GM23338 (cell line): ENCODE measurements around the gene CCDC63. TPM values are rescaled to one million over a fixed set of nuclear protein-coding genes. Genes with fewer than 3 reads are reported as not detected.
A peak's percentile ranks its signal among the peaks of the same experiment; 100 is the strongest.

Experiments
- ATAC-seq: fragments of 200-7000 bp; cut with Tn5 transposase; 3 replicates; pipeline ENCODE4 v1.9.1; 2020
- DNase-seq: peaks from one replicate; pipeline ENCODE4 v3.0.0-alpha.2; 2015; ENCODE audit warnings: low spot score
- H2AFZ ChIP-seq: fragments of 200-600 bp; sonication (generic); 2 replicates; pipeline ENCODE4 v1.8.0; 2016; ENCODE audit warnings: antibody characterized with exemption, mild to moderate bottlenecking, moderate library complexity
- H3F3A ChIP-seq: fragments of 200-600 bp; sonication (generic); replicated peaks from 2 replicates; pipeline ENCODE4 v1.8.0; 2017; ENCODE audit warnings: antibody characterized with exemption, mixed run types, low read depth
- H3K27ac ChIP-seq: fragments of 200-600 bp; sonication (generic); 2 replicates; pipeline ENCODE4 v1.6.1; 2016; ENCODE audit warnings: low read depth
- H3K27me3 ChIP-seq: fragments of 200-600 bp; sonication (generic); 2 replicates; pipeline ENCODE4 v1.8.0; 2016; ENCODE audit warnings: mild to moderate bottlenecking, mixed run types, moderate library complexity; ENCODE audit not compliant: insufficient read depth
- H3K36me3 ChIP-seq: fragments of 200-600 bp; sonication (generic); 2 replicates; pipeline ENCODE4 v1.8.0; 2016; ENCODE audit warnings: mild to moderate bottlenecking; ENCODE audit not compliant: insufficient read depth
- H3K4me1 ChIP-seq: fragments of 200-600 bp; sonication (generic); 2 replicates; pipeline ENCODE4 v1.8.0; 2016; ENCODE audit warnings: mild to moderate bottlenecking, moderate library complexity; ENCODE audit not compliant: insufficient read depth
- H3K4me2 ChIP-seq: fragments of 200-600 bp; sonication (generic); 2 replicates; pipeline ENCODE4 v1.7.1; 2017; ENCODE audit warnings: mixed run types
- H3K4me3 ChIP-seq: fragments of 200-600 bp; sonication (generic); 2 replicates; pipeline ENCODE4 v1.6.1; 2016; ENCODE audit warnings: mixed run types
- H3K79me2 ChIP-seq: fragments of 200-600 bp; sonication (generic); replicated peaks from 2 replicates; pipeline ENCODE4 v1.8.0; 2017; ENCODE audit warnings: mild to moderate bottlenecking; ENCODE audit not compliant: insufficient read depth
- H3K9me2 ChIP-seq: fragments of 200-600 bp; sonication (generic); 2 replicates; pipeline ENCODE4 v1.8.0; 2017; ENCODE audit not compliant: insufficient read depth
- H4K20me1 ChIP-seq: fragments of 200-600 bp; sonication (generic); replicated peaks from 2 replicates; pipeline ENCODE4 v1.8.0; 2017; ENCODE audit warnings: mild to moderate bottlenecking; ENCODE audit not compliant: insufficient read depth
- H3K27ac Mint-ChIP-seq: 2 replicates; pipeline ENCODE4 v1.8.0; 2020; ENCODE audit warnings: inconsistent platforms, mild to moderate bottlenecking, moderate library complexity, mixed read lengths
- H3K27me3 Mint-ChIP-seq: 3 replicates; pipeline ENCODE4 v1.8.0; 2022; ENCODE audit warnings: low read depth, mild to moderate bottlenecking, moderate library complexity, mixed read lengths, inconsistent platforms; ENCODE audit not compliant: insufficient read depth, poor library complexity
- H3K36me3 Mint-ChIP-seq: 3 replicates; pipeline ENCODE4 v1.8.0; 2021; ENCODE audit warnings: low read depth, mild to moderate bottlenecking, inconsistent platforms, moderate library complexity, mixed read lengths
- H3K4me1 Mint-ChIP-seq: 3 replicates; pipeline ENCODE4 v1.8.0; 2020; ENCODE audit warnings: mild to moderate bottlenecking, inconsistent platforms, mixed read lengths
- H3K4me3 Mint-ChIP-seq: 3 replicates; pipeline ENCODE4 v1.8.0; 2021; ENCODE audit warnings: moderate library complexity, mild to moderate bottlenecking, inconsistent platforms, mixed read lengths
- H3K9me3 Mint-ChIP-seq: 3 replicates; pipeline ENCODE4 v1.8.0; 2020; ENCODE audit warnings: moderate library complexity, mild to moderate bottlenecking, inconsistent platforms, mixed read lengths
- CREB1 ChIP-seq: fragments of 250-450 bp; sonication (Bioruptor Pico); IDR thresholded peaks from 2 replicates; pipeline ENCODE4 v1.5.0; 2020; ENCODE audit warnings: low read depth, mild to moderate bottlenecking, moderate library complexity
- CTCF ChIP-seq, 2 experiments: fragments of 200-600 bp in 1 of 2; sonication (generic) in 1 of 2; conservative IDR thresholded peaks; 2 replicates each; pipeline versions ENCODE4 v1.5.1 to v1.6.1; 2016 to 2017; ENCODE audit warnings: antibody characterized with exemption in 2 of 2, low read depth in 2 of 2, mild to moderate bottlenecking in 2 of 2, moderate library complexity in 1 of 2
- ETS1 ChIP-seq: IDR thresholded peaks from 2 replicates; pipeline ENCODE4 v1.6.1; 2016; ENCODE audit warnings: antibody characterized with exemption
- EZH2 ChIP-seq: fragments of 200-600 bp; sonication (generic); IDR thresholded peaks from one replicate; pipeline ENCODE4 v1.8.0; 2017; ENCODE audit warnings: antibody characterized with exemption, mild to moderate bottlenecking, low read depth; ENCODE audit not compliant: unreplicated experiment
- EZH2phosphoT487 ChIP-seq: fragments of 200-600 bp; sonication (generic); IDR thresholded peaks from one replicate; pipeline ENCODE4 v1.8.1; 2018; ENCODE audit warnings: antibody characterized with exemption; ENCODE audit not compliant: unreplicated experiment
- JUNB ChIP-seq: IDR thresholded peaks from one replicate; pipeline ENCODE4 v1.6.1; 2016; ENCODE audit warnings: antibody characterized with exemption; ENCODE audit not compliant: unreplicated experiment
- NANOG ChIP-seq: IDR thresholded peaks from 2 replicates; pipeline ENCODE4 v1.6.1; 2016; ENCODE audit warnings: antibody characterized with exemption, borderline replicate concordance
- POLR2AphosphoS5 ChIP-seq: IDR thresholded peaks from 2 replicates; pipeline ENCODE4 v1.6.1; 2016; ENCODE audit warnings: antibody characterized with exemption, low read depth
- REST ChIP-seq: IDR thresholded peaks from one replicate; pipeline ENCODE4 v1.6.1; 2018; ENCODE audit warnings: antibody characterized with exemption; ENCODE audit not compliant: unreplicated experiment
- STAT1 ChIP-seq: IDR thresholded peaks from one replicate; pipeline ENCODE4 v1.6.1; 2016; ENCODE audit warnings: antibody characterized with exemption; ENCODE audit not compliant: unreplicated experiment
- ZNF114 ChIP-seq: fragments of 250-450 bp; sonication (Bioruptor Pico); IDR thresholded peaks from 2 replicates; pipeline ENCODE4 v1.5.0; 2020; ENCODE audit warnings: mild to moderate bottlenecking, moderate library complexity
- ZNF331 ChIP-seq: fragments of 250-450 bp; sonication (Bioruptor Pico); IDR thresholded peaks from 2 replicates; pipeline ENCODE4 v1.5.0; 2020; ENCODE audit warnings: low read depth, mild to moderate bottlenecking, moderate library complexity
- ZNF462 ChIP-seq: fragments of 250-450 bp; sonication (Bioruptor Pico); IDR thresholded peaks from 2 replicates; pipeline ENCODE4 v1.5.0; 2020; ENCODE audit warnings: mild to moderate bottlenecking, moderate library complexity
- polyA plus RNA-seq: library from polyadenylated mRNA; unstranded; fragments of >200 nt; fragmentation: Nextera tagmentation; extraction: Ambion mirVana; gene quantifications from 2 replicates; pipeline ENCODE4 v1.2.1, GENCODE V29; 2016
- total RNA-seq: library from RNA; depleted of rRNA; stranded (reverse); fragments of >200 nt; shearing (Covaris generic); gene quantifications from 2 replicates; pipeline ENCODE4 v1.2.3, GENCODE V29; 2014

CCDC63 gene
- total and polyA plus RNA-seq, 2 experiments from 2014 or later: 1.8 TPM; not detected in 1

- no peak overlapping the region for H3K4me3 Mint-ChIP-seq
- H3K9me3 Mint-ChIP-seq: no peaks in the 10 kb centered on the region
- DNase-seq (no peak), ATAC-seq (no peak)
- Histone ChIP-seq H3K4me2 (no peak overlapping the region), H3F3A (no peaks in the 10 kb centered on the region), H3K27me3 (no peaks in the 10 kb centered on the region), H3K4me1 (peaks cover 20% of the 10 kb centered on the region; the same call in 1 of the 2 replicates), H3K79me2 (no peaks in the 10 kb centered on the region), H3K36me3 (no peaks in the 10 kb centered on the region), H3K9me2 (no peaks in the 10 kb centered on the region), H3K4me3 (no peak overlapping the region), H4K20me1 (no peaks in the 10 kb centered on the region), H3K27ac (peak overlapping the region; percentile 41; the same call in 1 of the 2 replicates), H2AFZ (peak overlapping the region; percentile 54)
- H3K4me1 Mint-ChIP-seq: peaks cover 28% of the 10 kb centered on the region
- TF ChIP-seq ZNF114 (CRISPR knock-in tag) (no peak), CREB1 (CRISPR knock-in tag) (no peak), REST (no peak), CTCF (conservative IDR thresholded peaks at IDR 0.05; ENCODE audit: low read depth in 2 of 2) (no peak), ZNF331 (CRISPR knock-in tag) (no peak), JUNB (no peak), STAT1 (no peak), ZNF462 (CRISPR knock-in tag) (no peak), POLR2AphosphoS5 (no peak), EZH2 (no peak), ETS1 (no peak), EZH2phosphoT487 (no peak), NANOG (no peak)
- H3K27me3 Mint-ChIP-seq: peaks cover 14% of the 10 kb centered on the region
- peak overlapping the region; percentile 59; the same call in 1 of the 2 replicates for H3K27ac Mint-ChIP-seq
- no peaks in the 10 kb centered on the region for H3K36me3 Mint-ChIP-seq
These were observed 70.7 kb downstream of the CCDC63 start for GRCh38 chr12:110917467-110917866.
